Loucy (cell line): ENCODE results near the gene LRRC15.

Source experiments
- H2AFZ ChIP-seq: fragments of 200-600 bp; sonication (generic); 2 replicates; pipeline ENCODE4 v1.6.0; 2016; ENCODE audit warnings: antibody characterized with exemption, mild to moderate bottlenecking, low read length, moderate library complexity
- H3F3A ChIP-seq: fragments of 200-600 bp; 2 replicates; pipeline ENCODE4 v1.6.0; 2016; ENCODE audit warnings: antibody characterized with exemption, low read depth, mild to moderate bottlenecking
- H3K27me3 ChIP-seq: fragments of 200-600 bp; sonication (generic); 2 replicates; pipeline ENCODE4 v1.6.1; 2014; ENCODE audit warnings: low read length, mild to moderate bottlenecking; ENCODE audit not compliant: insufficient read depth, poor library complexity, severe bottlenecking
- H3K36me3 ChIP-seq: fragments of 200-600 bp; sonication (generic); 2 replicates; pipeline ENCODE4 v1.6.1; 2016; ENCODE audit warnings: low read length; ENCODE audit not compliant: insufficient read depth
- H3K4me1 ChIP-seq: fragments of 200-600 bp; sonication (generic); 2 replicates; pipeline ENCODE4 v1.5.1; 2014; ENCODE audit warnings: low read length, mild to moderate bottlenecking; ENCODE audit not compliant: insufficient read depth, poor library complexity, severe bottlenecking
- H3K4me2 ChIP-seq: fragments of 200-600 bp; sonication (generic); 2 replicates; pipeline ENCODE4 v1.6.0; 2014; ENCODE audit warnings: antibody characterized with exemption, low read length, low read depth, mild to moderate bottlenecking; ENCODE audit not compliant: poor library complexity, severe bottlenecking
- H3K4me3 ChIP-seq: fragments of 200-600 bp; sonication (generic); 2 replicates; pipeline ENCODE4 v1.5.1; 2014; ENCODE audit warnings: low read length, mild to moderate bottlenecking, mixed read lengths; ENCODE audit not compliant: poor library complexity, severe bottlenecking
- H3K79me2 ChIP-seq: fragments of 200-600 bp; sonication (generic); 2 replicates; pipeline ENCODE4 v1.6.1; 2014; ENCODE audit warnings: low read length; ENCODE audit not compliant: insufficient read depth
- H3K9ac ChIP-seq: fragments of 200-600 bp; sonication (generic); 2 replicates; pipeline ENCODE4 v1.6.0; 2014; ENCODE audit warnings: mild to moderate bottlenecking, low read depth, low read length, moderate library complexity; ENCODE audit not compliant: poor library complexity, severe bottlenecking
- H3K9me2 ChIP-seq: fragments of 200-600 bp; sonication (generic); replicated peaks from 2 replicates; pipeline ENCODE4 v1.6.1; 2016; ENCODE audit warnings: low read depth, low read length, mixed read lengths
- H3K9me3 ChIP-seq: fragments of 200-600 bp; sonication (generic); 2 replicates; pipeline ENCODE4 v1.6.1; 2014; ENCODE audit warnings: mild to moderate bottlenecking, antibody characterized with exemption, low read length, low read depth; ENCODE audit not compliant: insufficient read depth
- H4K20me1 ChIP-seq: fragments of 200-600 bp; sonication (generic); 2 replicates; pipeline ENCODE4 v1.6.0; 2014; ENCODE audit warnings: antibody characterized with exemption, low read length, mild to moderate bottlenecking; ENCODE audit not compliant: insufficient read depth, poor library complexity, severe bottlenecking
- CTCF ChIP-seq: fragments of 200-600 bp; sonication (generic); conservative IDR thresholded peaks from 2 replicates; pipeline ENCODE4 v1.5.1; 2014; ENCODE audit warnings: mild to moderate bottlenecking, antibody characterized with exemption, low read length
- EZH2phosphoT487 ChIP-seq: fragments of 200-600 bp; IDR thresholded peaks from 2 replicates; pipeline ENCODE4 v1.6.1; 2018; ENCODE audit warnings: antibody characterized with exemption, mild to moderate bottlenecking, moderate library complexity, borderline replicate concordance

Gene LRRC15

GRCh38 chr3:194370753-194371152 is 1.2 kb upstream of the LRRC15 start:
- Histone ChIP-seq H3K9me3 (no peaks in the 10 kb centered on the region), H4K20me1 (no peaks in the 10 kb centered on the region), H3K79me2 (no peaks in the 10 kb centered on the region), H3F3A (no peaks in the 10 kb centered on the region), H3K9ac (no peak overlapping the region), H3K4me2 (no peak overlapping the region), H2AFZ (no peak overlapping the region), H3K9me2 (no peaks in the 10 kb centered on the region), H3K27me3 (no peaks in the 10 kb centered on the region), H3K4me1 (no peaks in the 10 kb centered on the region), H3K4me3 (no peak overlapping the region), H3K36me3 (no peaks in the 10 kb centered on the region)
- TF ChIP-seq CTCF = no peak
- no peak for TF ChIP-seq EZH2phosphoT487

- H4K20me1 ChIP-seq = no peaks in the 10 kb centered on the region
- H3K4me1 ChIP-seq = no peaks in the 10 kb centered on the region
- no peak overlapping the region for H3K4me2 ChIP-seq
Observed at GRCh38 chr3:194368918-194369317, 625 bp downstream of the LRRC15 start.

GRCh38 chr3:194367992-194368841 is 1.3 kb downstream of the LRRC15 start:
- no peaks in the 10 kb centered on the region for H3K36me3 ChIP-seq
- H3K9me3 ChIP-seq = no peaks in the 10 kb centered on the region
- TF ChIP-seq CTCF (no peak), EZH2phosphoT487 (no peak)
- no peak overlapping the region for H3K4me2 ChIP-seq
- no peak overlapping the region for H3K4me3 ChIP-seq
- H3F3A ChIP-seq = no peaks in the 10 kb centered on the region
- H3K9me2 ChIP-seq = no peaks in the 10 kb centered on the region
- no peaks in the 10 kb centered on the region for H3K79me2 ChIP-seq
- H2AFZ ChIP-seq = no peak overlapping the region
- no peak overlapping the region for H3K9ac ChIP-seq
- no peaks in the 10 kb centered on the region for H4K20me1 ChIP-seq
- H3K27me3 ChIP-seq = no peaks in the 10 kb centered on the region
- H3K4me1 ChIP-seq = no peaks in the 10 kb centered on the region

More at GRCh38 chr3:194368918-194369317, 625 bp downstream of the LRRC15 start:
- Histone ChIP-seq H3K27me3 (no peaks in the 10 kb centered on the region), H3K79me2 (no peaks in the 10 kb centered on the region), H3K9me3 (no peaks in the 10 kb centered on the region), H3K9me2 (no peaks in the 10 kb centered on the region), H3F3A (no peaks in the 10 kb centered on the region), H2AFZ (no peak overlapping the region), H3K9ac (no peak overlapping the region), H3K36me3 (no peaks in the 10 kb centered on the region), H3K4me3 (no peak overlapping the region)
- TF ChIP-seq EZH2phosphoT487 (no peak), CTCF (no peak)
